Measurements from ENCODE around the gene HOXD3.

The HOXD3 gene

DNA sequence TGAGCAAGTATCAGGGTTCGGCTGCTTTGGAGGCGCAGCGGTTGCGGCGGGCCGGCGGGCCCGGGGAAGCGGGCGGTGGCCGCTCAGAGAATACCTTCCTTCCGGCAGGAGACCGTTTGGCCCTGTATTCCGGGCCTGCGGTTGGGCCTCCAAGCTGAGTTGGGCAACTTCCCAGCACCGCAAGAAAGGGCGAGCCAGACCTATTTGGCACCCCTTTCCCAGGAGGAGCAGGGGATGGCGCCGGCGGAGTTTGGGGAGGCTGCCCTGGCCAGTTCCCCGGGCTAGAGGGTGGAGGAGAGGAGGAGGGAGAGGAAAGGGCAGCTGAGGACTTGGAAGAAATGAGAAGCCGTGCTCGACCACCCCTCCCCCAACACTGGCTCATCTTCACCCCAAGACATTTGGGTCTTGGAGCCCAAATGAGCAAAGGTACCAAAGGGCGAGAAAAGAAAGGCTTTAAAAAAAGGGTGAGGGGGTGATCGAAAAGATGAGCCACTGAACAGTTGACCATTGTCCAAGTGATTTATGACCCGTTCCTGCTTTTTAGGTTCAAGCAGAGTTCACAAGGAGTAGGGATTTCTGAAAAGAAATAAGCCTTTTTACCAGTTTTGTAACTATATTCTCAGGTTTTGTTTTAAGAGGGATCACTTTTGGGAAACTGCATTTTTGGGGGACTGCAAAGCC is 8.4 kb downstream of the HOXD3 start:
- no peak for DNase-seq

DNA sequence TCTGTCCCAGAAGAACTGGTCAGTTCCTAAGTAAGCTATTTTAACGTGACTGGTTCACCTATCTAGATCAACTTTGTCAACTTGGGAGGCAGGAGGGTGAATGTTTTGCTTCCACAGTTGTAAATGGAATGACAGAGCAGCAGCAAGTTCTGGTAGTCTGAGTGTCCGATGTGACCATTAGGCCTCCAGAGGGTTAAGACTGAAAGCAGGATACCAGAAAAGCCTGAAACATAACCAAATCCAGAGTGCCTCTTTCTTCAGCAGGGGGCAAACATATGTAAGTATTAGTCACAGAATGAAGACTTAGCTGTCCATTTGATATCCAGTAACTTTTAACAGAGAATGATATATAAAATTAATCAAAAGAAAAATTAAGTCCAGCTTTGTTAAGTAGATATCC is 9.2 kb downstream of the HOXD3 start:
- no peak for DNase-seq

DNA sequence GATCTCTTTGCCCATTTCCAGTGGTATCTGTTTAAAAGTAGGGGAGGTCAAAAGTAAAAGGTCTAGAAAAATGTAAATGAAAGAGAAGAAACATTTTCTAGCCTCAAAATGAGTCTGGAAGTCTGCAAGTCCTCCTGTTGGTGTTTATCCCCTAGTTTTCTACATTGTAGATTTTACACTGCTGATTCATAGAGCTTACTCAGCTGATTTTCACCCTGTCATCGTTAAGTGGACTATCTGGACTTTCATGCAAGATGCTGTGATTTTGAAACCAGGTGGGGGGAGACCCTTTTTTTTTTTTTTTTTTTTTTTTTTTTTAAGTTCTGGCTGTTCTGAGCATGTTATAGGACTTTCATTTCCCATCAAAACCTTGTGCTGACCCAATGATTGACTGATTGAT is 10.3 kb downstream of the HOXD3 start:
- no peak for DNase-seq

DNA sequence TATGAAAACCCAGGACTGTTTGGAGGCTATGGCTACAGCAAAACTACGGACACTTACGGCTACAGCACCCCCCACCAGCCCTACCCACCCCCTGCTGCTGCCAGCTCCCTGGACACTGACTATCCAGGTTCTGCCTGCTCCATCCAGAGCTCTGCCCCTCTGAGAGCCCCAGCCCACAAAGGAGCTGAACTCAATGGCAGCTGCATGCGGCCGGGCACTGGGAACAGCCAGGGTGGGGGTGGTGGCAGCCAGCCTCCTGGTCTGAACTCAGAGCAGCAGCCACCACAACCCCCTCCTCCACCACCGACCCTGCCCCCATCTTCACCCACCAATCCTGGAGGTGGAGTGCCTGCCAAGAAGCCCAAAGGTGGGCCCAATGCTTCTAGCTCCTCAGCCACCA is 12.1 kb downstream of the HOXD3 start:
- DNase-seq: no peak

DNA sequence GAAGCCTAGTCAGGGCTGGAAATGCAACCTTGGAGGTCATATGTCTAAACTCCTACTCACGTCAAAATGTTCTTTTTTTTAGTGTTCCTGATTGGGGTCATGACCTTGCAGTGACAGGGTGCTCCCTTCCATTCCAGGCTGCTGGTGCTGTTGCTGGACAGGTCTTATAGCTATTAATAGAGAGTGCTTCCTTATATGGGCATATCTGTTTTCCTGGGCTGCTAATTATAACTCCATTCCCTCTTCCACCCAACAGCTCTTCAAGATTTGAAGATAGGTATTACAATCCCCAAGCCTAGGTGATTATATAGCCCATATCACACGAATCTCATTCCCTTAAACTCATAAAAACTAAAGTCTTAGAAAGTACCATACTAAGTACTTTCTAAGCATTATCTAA is 12.6 kb downstream of the HOXD3 start:
- DNase-seq: no peak

DNA sequence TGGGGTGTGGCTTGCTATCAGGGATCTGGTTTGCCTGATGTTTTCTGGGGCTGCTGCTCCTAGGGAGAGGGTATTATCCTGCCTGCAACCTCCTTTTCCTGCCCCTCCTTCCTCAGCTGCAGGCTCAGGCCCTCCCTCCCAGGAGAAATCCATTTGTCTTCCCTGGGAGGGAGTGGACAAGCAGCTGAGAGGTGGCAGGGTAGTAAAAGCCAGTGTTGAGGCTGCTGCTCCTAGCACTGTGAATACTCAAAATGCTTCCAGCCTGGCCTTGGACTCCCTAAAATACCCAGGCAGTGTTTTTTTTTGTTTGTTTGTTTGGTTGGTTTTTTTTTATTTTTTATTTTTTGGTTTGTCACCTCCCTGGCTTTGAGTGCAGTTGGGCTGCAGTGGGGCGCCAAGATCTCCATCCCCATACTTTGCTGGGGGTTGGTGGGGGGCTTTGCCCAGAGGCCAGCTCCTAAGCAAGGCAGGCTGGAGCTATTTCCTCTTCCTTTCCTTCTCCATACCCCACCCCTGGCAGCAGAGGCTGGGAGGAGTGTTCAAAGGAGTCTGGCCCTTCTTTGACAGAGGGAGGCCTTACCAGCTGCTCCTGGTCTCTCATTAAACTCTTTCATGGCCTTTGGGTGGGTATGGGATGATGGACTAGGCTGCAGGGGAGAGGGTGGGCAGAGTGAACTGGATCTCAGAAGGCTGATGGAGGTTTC is 13.6 kb downstream of the HOXD3 start:
- no peak for DNase-seq

DNA sequence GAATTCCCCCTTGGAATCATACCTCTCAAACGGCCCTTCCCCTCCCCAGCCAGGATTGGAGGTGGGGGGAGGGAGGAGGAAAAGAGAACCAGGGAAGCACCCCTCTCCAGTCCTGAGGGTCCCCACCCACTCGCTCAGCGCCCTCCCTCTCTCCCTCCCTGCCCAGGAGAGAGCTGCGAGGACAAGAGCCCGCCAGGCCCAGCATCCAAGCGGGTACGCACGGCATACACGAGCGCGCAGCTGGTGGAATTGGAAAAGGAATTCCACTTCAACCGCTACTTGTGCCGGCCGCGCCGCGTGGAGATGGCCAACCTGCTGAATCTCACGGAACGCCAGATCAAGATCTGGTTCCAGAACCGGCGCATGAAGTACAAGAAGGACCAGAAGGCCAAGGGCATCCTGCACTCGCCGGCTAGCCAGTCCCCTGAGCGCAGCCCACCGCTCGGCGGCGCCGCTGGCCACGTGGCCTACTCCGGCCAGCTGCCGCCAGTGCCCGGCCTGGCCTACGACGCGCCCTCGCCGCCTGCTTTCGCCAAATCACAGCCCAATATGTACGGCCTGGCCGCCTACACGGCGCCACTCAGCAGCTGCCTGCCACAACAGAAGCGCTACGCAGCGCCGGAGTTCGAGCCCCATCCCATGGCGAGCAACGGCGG is 14.4 kb downstream of the HOXD3 start:
- DNase-seq: no peak

DNA sequence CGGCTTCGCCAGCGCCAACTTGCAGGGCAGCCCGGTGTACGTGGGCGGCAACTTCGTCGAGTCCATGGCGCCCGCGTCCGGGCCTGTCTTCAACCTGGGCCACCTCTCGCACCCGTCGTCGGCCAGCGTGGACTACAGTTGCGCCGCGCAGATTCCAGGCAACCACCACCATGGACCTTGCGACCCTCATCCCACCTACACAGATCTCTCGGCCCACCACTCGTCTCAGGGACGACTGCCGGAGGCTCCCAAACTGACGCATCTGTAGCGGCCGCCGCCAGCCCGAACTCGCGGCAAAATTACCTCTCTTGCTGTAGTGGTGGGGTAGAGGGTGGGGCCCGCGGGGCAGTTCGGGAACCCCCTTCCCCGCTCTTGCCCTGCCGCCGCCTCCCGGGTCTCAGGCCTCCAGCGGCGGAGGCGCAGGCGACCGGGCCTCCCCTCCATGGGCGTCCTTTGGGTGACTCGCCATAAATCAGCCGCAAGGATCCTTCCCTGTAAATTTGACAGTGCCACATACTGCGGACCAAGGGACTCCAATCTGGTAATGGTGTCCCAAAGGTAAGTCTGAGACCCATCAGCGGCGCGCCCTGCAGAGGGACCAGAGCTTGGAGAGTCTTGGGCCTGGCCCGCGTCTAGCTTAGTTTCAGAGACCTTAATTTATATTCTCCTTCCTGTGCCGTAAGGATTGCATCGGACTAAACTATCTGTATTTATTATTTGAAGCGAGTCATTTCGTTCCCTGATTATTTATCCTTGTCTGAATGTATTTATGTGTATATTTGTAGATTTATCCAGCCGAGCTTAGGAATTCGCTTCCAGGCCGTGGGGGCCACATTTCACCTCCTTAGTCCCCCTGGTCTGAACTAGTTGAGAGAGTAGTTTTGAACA is 15.1 kb downstream of the HOXD3 start:
- DNase-seq: no peak

DNA sequence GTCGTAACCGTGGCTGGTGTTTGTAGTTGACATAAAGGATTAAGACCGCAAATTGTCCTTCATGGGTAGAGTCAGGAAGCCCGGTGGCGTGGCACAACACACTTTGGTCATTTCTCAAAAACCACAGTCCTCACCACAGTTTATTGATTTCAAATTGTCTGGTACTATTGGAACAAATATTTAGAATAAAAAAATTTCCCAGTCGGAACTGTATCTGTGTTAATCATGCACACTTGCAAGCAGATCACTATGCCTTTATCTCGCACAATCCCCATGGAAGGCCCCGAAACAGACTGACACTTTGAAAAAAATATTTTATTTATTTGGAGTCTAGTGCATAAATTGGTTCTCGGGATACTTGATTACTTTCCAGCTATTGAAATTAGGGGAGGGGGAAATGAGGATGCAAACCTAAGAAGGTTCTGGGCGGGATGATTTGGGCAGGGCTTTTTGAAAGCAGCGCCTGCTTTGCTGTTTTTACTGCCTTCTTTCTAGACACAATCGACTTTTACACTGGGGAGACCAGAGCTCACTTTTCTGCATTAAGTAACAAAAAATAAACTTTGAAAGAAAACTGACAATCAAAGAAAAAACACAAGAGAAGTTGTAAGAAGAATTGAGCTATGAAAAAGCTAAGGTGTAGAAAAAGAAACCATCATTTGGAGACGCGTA is 15.9 kb downstream of the HOXD3 start:
- no peak for DNase-seq

DNA sequence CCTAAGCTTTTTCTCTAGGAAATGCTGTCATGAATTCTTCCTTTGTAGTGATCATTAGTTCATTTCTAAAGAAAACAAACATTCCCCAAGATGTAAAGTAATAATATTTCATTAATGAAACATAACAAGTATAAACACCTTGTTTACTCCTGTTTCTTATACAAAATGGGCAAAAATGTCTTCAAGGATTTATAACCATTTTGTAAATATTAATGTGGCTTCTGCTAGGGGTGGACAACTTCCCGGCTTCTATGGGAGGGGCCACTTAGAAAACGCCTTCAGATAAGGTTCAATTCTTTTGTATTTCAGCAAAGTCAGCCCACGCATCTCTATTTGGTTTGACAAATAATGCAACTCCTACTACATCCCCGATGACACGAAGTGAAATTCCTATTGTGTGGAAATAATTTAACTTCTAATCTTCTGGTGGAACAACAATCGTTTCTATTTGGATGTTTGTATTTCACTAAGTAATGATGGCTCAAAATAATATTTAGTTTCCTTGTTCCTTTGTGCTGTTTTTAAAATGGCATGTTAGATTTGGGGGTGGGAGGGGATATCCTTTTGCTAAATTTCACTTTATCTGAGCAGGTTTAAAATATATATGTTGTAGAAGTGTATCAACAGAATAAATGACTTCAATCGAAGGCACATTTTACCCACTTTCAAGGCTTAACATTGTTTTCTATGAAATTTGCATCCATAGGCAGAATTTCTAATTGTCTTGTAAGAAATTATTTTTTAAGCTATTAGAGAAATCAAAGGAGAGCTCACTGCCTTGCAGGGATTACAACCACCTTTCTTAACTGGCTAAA is 16.7 kb downstream of the HOXD3 start:
- DNase-seq: no peak

DNA sequence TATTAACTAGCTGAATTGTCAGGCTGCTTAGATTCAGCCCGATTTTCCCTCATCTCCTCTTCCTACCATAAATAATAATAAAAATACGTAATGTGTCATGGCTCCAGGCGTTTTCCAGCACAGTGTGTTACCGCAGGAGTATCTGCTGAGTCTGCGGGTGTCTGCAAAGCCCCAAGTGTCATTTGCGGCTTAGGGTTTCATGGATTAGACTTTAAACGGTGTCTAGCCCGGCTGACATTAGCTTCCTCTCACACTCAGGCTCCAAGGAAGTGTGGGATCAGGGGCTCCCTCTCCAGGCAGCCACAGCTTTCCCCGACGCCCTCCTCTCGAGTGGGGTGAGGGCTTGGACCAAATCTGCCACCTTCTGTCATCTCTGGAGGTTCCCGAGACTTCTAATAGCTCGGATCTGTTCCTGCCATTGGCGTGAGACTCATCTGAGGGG is 17.3 kb downstream of the HOXD3 start:
- no peak for DNase-seq

DNA sequence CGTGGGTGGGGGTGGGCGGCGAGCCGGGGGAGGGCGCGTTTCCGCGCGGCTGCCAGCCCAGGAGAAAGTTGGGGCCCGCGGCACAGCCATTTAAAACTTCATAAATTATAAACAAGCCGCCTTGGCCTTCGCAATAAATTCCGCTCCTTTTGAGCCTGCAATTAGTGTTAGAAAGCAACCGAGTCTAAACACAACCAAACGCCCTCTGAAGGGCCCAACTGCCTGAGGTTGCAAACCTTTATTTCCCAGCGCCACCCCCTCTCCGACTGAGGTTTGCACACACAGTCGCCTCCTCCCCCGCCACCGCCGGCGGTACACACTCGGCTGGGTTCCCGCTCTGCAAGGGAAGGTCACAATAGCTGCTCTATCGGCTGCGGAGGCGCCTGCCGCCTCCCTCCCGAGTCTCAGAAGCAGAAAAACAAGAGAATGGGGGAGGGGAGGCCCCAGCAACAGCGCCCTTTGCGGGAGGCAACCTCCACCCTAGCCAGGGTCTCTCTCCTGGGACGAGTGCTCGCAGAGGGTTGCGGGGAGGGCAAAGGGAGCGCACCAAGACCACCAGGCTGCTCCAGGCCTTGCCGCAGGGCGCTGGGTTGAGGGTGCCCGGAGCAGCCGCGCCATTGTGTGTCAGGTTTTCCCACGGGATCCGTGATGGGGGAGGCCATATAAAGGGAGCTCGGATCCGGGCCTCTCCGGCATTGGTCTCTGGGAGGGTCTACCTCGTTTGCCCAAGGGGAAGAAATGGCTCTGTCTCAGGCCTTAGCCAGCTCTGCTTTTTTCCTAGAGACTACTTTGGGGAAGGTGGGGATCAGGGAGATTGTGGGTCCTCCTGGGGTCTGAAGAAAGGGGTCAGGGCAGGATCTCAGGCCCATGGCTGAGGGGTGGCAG is 18.0 kb downstream of the HOXD3 start:
- no peak for DNase-seq

DNA sequence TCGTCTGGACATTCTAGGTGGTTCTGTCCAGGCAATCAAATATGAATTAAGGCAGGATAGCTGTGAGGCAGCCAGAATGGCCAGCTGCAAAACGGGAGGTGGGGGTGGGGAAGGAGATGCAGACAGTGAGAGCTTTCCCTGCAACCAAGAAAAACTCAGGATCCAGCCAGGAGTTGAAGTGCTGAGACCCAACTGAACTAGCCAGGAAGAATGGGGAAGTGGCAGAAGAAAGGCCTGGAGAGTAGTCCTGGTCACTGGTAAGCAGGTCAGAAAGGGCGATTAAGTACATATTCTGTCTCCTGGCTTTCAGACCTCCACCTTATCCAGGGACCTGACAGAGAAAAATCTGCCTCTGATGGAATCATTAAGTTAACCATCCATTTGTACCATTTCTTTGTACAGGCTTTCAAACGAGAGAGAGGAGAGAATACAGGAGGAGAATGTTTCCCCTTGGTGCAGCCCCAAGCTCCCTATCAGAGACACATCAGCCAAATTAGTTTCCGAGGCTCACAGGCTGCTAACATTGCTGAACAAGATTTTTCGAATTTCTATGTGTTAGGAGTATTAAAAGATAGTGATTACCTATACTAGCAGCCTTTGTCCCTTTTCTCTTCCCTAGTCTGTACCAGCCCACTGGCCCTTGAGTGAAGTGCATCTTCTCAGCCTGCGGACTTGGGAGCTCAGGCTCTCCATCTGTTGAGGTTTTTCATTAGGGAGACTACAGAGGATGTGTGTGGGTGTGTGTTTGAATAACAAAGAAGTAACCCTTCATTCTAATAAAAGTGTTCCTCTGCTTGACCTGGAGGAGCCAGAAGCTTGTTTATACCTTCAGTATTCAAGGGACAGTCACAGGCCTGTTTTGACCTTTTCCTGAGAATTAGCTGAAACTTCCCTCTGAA is 18.9 kb downstream of the HOXD3 start:
- no peak for DNase-seq

DNA sequence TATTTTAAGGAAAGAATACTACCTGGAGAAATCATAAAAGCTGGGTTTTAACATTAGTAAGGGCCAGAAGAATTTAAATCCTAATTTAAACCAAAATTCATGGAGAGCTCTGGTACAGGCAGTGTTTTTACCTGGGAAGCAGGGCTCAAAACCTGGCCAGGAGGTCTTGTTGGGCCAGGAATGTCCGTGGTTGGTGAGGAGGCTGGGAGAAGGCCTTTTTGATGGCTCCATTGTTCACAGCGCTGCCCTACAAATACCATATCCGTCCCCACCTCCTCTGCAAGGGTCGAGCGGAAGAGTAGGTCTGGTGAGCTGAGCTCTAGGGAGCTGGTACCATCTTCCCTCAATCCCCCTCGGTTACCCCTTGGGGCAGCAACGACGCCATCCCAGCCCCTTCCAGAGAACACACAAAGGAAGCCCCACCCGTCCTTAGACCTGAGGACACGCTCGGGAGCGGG is 20.5 kb downstream of the HOXD3 start:
- no peak for DNase-seq

DNA sequence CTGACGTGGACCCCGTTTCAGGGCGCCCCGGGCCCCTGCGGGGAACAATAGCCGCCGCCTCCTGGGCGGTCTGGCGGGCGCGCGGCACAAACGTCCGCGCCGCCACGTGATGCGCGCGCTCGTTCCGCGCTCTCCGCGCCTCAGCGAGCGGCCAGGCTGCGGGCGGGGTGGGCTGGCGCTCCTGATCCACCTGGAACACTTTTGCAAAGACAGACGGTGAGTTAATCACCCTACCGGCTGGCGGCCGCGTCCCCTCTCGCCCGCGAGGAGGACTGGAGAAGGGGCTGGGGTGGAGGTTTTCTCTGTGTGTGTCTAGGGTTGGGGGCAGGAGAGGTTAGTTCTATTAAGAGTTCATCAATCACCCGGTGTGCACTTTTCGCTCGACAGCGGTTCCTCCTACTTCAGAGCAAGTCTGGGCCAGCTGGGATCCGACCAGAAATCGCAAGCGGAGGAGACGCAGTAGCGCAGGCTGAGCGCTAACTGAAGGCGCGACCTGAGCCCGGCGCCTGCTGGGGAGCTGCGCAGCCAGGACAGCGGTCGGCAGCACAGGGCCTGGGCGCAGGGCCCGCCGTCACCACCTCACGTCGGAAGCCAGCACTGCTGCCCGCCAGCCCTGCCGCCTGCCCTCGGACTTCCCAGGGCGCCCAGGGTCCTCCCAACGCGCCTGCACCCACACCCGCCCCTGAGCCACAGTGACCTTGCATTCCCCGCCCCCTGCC is 21.1 kb downstream of the HOXD3 start:
- no peak for DNase-seq

DNA sequence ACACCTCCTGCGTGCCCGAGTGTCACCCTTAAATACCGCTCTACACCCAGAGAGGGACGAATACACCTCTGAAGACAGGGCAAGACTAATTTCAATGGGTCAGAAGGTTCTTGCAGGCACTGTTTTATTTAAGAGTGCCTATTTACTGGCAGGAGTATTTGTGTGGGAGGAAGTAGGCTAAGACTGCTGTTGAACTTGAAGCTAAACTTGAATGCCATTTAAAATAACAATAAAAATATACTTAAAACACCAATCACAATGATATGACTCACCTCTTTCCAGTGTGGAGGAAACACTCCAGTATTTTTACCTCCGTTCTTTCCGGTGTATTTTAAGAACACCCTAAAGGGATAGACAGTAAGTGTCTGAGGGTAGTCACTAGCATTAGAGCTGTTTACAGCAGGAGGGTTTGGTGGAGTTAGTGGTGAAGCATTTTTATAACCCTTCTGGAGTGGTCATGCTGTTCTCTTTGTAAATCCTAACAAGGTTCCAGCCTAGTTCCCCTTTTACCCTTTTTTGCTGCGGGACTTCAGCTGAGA is 21.7 kb downstream of the HOXD3 start:
- DNase-seq: no peak

DNA sequence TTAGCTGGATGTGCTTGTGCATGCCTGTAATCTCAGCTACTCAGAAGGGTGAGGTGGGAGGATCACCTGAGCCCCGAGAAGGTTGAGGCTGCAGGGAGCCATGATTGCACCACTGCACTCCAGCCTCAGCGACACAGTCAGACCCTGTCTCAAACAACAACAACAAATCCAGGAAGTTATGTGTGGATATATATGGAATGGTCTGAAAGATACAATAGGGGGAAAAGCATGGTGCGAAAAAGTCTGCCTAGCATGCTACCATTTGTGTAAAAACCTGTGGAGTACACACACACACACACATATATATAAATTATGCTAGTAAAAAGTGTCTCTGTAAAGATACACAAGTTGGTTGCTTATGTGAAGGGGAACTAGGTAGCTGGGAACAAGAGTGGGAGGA is 24.4 kb downstream of the HOXD3 start:
- DNase-seq: no peak

DNA sequence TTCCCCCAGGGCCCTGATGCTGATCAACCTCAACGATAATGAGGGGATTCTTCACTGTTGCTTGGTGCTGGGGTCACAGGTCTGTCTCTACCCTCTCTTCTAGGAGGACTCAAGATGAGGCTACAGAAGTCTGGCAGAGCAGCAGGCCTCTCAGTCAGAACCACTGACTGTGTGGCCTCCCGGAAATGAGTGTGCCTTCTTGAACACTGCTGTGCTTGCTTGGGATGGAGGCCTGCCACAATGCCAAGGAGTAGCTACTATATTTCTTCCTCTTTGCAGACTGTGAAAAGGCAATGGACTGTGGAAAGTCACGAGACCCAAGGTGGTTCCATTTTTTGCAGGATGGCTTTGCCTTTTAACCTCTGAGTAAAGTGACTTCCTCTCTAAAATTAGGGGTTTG is 25.6 kb downstream of the HOXD3 start:
- no peak for DNase-seq

DNA sequence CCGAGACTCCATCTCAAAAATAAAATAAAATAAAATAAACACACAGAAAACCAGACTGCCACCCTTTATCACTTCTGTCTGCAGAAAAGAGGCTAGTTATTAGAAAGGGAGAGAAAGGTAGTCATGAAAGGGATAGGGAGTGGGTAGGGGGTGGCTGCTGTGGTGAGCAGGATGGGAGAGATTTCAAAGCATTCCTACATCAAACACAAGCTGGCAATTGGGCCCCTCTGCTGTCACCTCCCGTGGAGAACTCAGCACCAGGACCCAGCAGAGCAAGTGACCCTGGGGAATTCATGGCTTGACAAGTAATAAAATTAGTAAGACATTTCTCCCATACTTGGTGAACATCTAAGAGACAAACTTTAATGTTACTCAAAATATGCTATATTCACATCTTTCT is 27.6 kb downstream of the HOXD3 start:
- DNase-seq: no peak

All from stimulated activated CD4-positive, alpha-beta T cell treated with anti-CD3 and anti-CD28 coated beads, Interleukin-4, amount 100 ng/mL, for 24 hours (primary cell).